SU-DHL-6 (cell line): ENCODE data around the gene DUOXA1.

Experiments used
- H2AFZ ChIP-seq: fragments of 200-600 bp; sonication (generic); 2 replicates; pipeline ENCODE4 v1.6.1; 2014; ENCODE audit warnings: low read depth, mild to moderate bottlenecking, moderate library complexity, mixed read lengths, antibody characterized with exemption, low read length; ENCODE audit not compliant: severe bottlenecking
- H3F3A ChIP-seq: fragments of 200-600 bp; shearing (Covaris generic); 2 replicates; pipeline ENCODE4 v1.6.0; 2016; ENCODE audit warnings: antibody characterized with exemption, mild to moderate bottlenecking; ENCODE audit not compliant: insufficient read depth
- H3K27ac ChIP-seq: fragments of 200-600 bp; sonication (generic); 2 replicates; pipeline ENCODE4 v1.5.1; 2016; ENCODE audit warnings: low read depth, mild to moderate bottlenecking, low read length, moderate library complexity, mixed read lengths
- H3K27me3 ChIP-seq: fragments of 200-600 bp; sonication (generic), shearing (Covaris generic); 2 replicates; pipeline ENCODE4 v1.6.0; 2014; ENCODE audit warnings: mild to moderate bottlenecking, low read length
- H3K36me3 ChIP-seq: fragments of 200-600 bp; sonication (generic); 2 replicates; pipeline ENCODE4 v1.6.1; 2014; ENCODE audit warnings: mild to moderate bottlenecking, low read length, mixed read lengths
- H3K4me2 ChIP-seq: fragments of 300-600, 200-600 bp; shearing (Covaris generic), sonication (generic); 2 replicates; pipeline ENCODE4 v1.6.0; 2014; ENCODE audit warnings: low read length, low read depth, mild to moderate bottlenecking; ENCODE audit not compliant: poor library complexity, severe bottlenecking
- H3K4me3 ChIP-seq: fragments of 200-600 bp; sonication (generic); 2 replicates; pipeline ENCODE4 v1.5.1; 2014; ENCODE audit warnings: antibody characterized with exemption, low read length, mild to moderate bottlenecking, mixed read lengths; ENCODE audit not compliant: insufficient read depth, poor library complexity, severe bottlenecking
- H3K79me2 ChIP-seq: fragments of 200-600 bp; sonication (generic); 2 replicates; pipeline ENCODE4 v1.6.1; 2014; ENCODE audit warnings: mild to moderate bottlenecking, low read length, moderate library complexity; ENCODE audit not compliant: insufficient read depth
- H3K9ac ChIP-seq: fragments of 200-600 bp; sonication (generic); 2 replicates; pipeline ENCODE4 v1.7.0; 2014; ENCODE audit warnings: mild to moderate bottlenecking, low read length
- H3K9me2 ChIP-seq: fragments of 200-600 bp; sonication (generic); replicated peaks from 2 replicates; pipeline ENCODE4 v1.6.1; 2014; ENCODE audit warnings: low read length; ENCODE audit not compliant: insufficient read depth
- H3K9me3 ChIP-seq: fragments of 200-600 bp; sonication (generic); 2 replicates; pipeline ENCODE4 v1.6.1; 2014; ENCODE audit warnings: low read length, mixed read lengths; ENCODE audit not compliant: insufficient read depth
- H4K20me1 ChIP-seq: fragments of 200-600 bp; sonication (generic); 2 replicates; pipeline ENCODE4 v1.6.1; 2014; ENCODE audit warnings: low read depth, mild to moderate bottlenecking, antibody characterized with exemption, low read length, moderate library complexity, mixed read lengths
- CTCF ChIP-seq: fragments of 200-600 bp; sonication (generic); IDR thresholded peaks from one replicate; pipeline ENCODE4 v1.5.1; 2017; ENCODE audit warnings: antibody characterized with exemption, mild to moderate bottlenecking, low read length, moderate library complexity; ENCODE audit not compliant: insufficient read depth, poor library complexity, severe bottlenecking
- EZH2phosphoT487 ChIP-seq: fragments of 200-600 bp; sonication (generic), shearing (Covaris generic); conservative IDR thresholded peaks from 2 replicates; pipeline ENCODE4 v1.6.1; 2018; ENCODE audit warnings: mild to moderate bottlenecking, antibody characterized with exemption, low read length, moderate library complexity, mixed read lengths

Gene DUOXA1

GRCh38 chr15:45156744-45157455, 27.2 kb upstream of the DUOXA1 start:
- Histone ChIP-seq H3K4me2 (no peak overlapping the region), H3K9me2 (no peaks in the 10 kb centered on the region), H3K4me3 (no peak overlapping the region), H3K9me3 (no peaks in the 10 kb centered on the region), H3K27ac (no peak overlapping the region), H4K20me1 (no peaks in the 10 kb centered on the region), H3K36me3 (no peaks in the 10 kb centered on the region), H3F3A (no peaks in the 10 kb centered on the region), H3K27me3 (no peaks in the 10 kb centered on the region), H3K79me2 (no peaks in the 10 kb centered on the region), H2AFZ (no peak overlapping the region), H3K9ac (no peak overlapping the region)
- no peak for TF ChIP-seq EZH2phosphoT487
- no peak for TF ChIP-seq CTCF

- no peaks in the 10 kb centered on the region for H3K79me2 ChIP-seq
- no peaks in the 10 kb centered on the region for H3K27me3 ChIP-seq
- no peaks in the 10 kb centered on the region for H3K9me2 ChIP-seq
- H3K4me2 ChIP-seq, result no peak overlapping the region
- no peaks in the 10 kb centered on the region for H3K36me3 ChIP-seq
- H3K9me3 ChIP-seq, result no peaks in the 10 kb centered on the region
- H3K27ac ChIP-seq, result no peak overlapping the region
- H3F3A ChIP-seq, result no peaks in the 10 kb centered on the region
- H3K9ac ChIP-seq, result no peak overlapping the region
- no peak overlapping the region for H3K4me3 ChIP-seq
- no peaks in the 10 kb centered on the region for H4K20me1 ChIP-seq
- H2AFZ ChIP-seq, result no peak overlapping the region
- no peak for TF ChIP-seq EZH2phosphoT487
- TF ChIP-seq CTCF, result no peak
Observed at GRCh38 chr15:45155739-45156138, 26.1 kb upstream of the DUOXA1 start.

- Histone ChIP-seq H3K79me2 (no peaks in the 10 kb centered on the region), H3K36me3 (no peaks in the 10 kb centered on the region), H3K27ac (no peak overlapping the region), H4K20me1 (no peaks in the 10 kb centered on the region), H3K27me3 (no peaks in the 10 kb centered on the region), H3K4me3 (no peak overlapping the region), H3K4me2 (no peak overlapping the region), H3K9ac (no peak overlapping the region), H3F3A (no peaks in the 10 kb centered on the region), H3K9me2 (no peaks in the 10 kb centered on the region), H2AFZ (no peak overlapping the region), H3K9me3 (no peaks in the 10 kb centered on the region)
- no peak for TF ChIP-seq CTCF
- TF ChIP-seq EZH2phosphoT487, result no peak
Observed at GRCh38 chr15:45151998-45152828, 22.5 kb upstream of the DUOXA1 start.
